Neural crest cell (in vitro differentiated cells): ENCODE measurements around the gene OR2M4. TPM values are rescaled to one million over a fixed set of nuclear protein-coding genes. Genes with fewer than 3 reads are reported as not detected.
"Not testable (repeated sequence)": the region's sequence is repeated elsewhere in the genome, so short reads cannot be mapped to it uniquely, and the experiment has no call there.

Source experiments
- DNase-seq: peaks from one replicate; pipeline ENCODE4 v3.0.0; 2021; ENCODE audit warnings: low read depth, mixed read lengths, low spot score
- H3K27ac Mint-ChIP-seq: one replicate; pipeline ENCODE4 v1.8.0; 2021; ENCODE audit warnings: mild to moderate bottlenecking, mixed read lengths; ENCODE audit not compliant: unreplicated experiment
- H3K27me3 Mint-ChIP-seq: 2 replicates; pipeline ENCODE4 v1.8.0; 2021; ENCODE audit warnings: low read depth, mild to moderate bottlenecking, mixed read lengths
- H3K36me3 Mint-ChIP-seq: 2 replicates; pipeline ENCODE4 v1.8.0; 2021; ENCODE audit warnings: low read depth, mild to moderate bottlenecking, mixed read lengths
- H3K4me1 Mint-ChIP-seq: 2 replicates; pipeline ENCODE4 v1.8.0; 2021; ENCODE audit warnings: mixed read lengths
- H3K4me3 Mint-ChIP-seq: one replicate; pipeline ENCODE4 v1.8.0; 2021; ENCODE audit warnings: mild to moderate bottlenecking, mixed read lengths
- H3K9me3 Mint-ChIP-seq: 2 replicates; pipeline ENCODE4 v1.8.0; 2021; ENCODE audit warnings: mixed read lengths
- CTCF ChIP-seq: fragments of 200-600 bp; sonication (generic); conservative IDR thresholded peaks from 2 replicates; pipeline ENCODE4 v1.5.0; 2021; ENCODE audit warnings: antibody characterized with exemption, mild to moderate bottlenecking
- total RNA-seq: library from RNA; stranded (reverse); gene quantifications from 2 replicates; pipeline ENCODE4 v1.2.1, GENCODE V29; 2021

The OR2M4 gene
- total RNA-seq, 1 donor from 2014 or later = not detected

DNA sequence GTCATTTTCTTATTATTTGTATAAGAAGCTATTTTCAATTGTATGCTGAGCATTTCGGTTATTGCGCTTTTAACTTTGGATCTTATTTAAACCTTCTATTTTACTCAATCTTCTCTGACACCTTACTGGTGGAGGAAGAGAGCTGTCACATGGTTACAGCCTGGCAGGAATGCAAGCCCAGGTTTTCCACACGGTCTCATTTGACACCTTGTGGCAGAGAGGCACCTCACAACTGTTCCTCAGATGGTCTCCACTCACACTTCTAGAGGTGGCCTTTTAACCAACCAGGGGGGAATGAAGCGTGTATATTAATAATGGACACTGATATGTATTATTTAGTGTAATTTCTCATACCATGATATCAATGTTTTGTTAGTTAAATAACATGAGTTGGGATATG, 37.0 kb downstream of the OR2M4 start:
- Mint-ChIP-seq H3K4me3 (no peak overlapping the region), H3K9me3 (peaks cover 11% of the 10 kb centered on the region), H3K27ac (no peak overlapping the region), H3K27me3 (no peaks in the 10 kb centered on the region), H3K36me3 (peaks cover 2% of the 10 kb centered on the region), H3K4me1 (no peaks in the 10 kb centered on the region)
- no peak for DNase-seq
- TF ChIP-seq CTCF = no peak

DNA sequence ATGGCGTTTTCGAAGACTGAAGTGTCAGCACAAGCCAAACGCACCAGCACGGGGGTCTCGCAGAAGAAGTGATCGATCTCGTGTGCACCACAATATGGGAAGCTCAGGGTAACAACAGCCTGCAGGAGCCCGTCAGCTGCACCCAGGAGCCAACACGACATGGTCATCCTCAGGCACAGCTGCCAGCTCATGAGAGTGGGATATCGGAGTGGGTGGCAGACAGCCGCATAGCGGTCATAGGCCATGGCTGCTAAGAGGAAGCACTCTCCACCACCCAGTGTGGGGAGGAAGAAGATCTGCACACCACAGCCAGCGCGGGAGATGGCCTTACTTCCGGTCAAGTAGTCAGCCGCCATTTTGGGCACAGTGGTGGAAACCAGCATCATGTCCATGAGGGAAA, 42.0 kb downstream of the OR2M4 start:
- DNase-seq, H3K9me3 Mint-ChIP-seq, H3K4me3 Mint-ChIP-seq, H3K4me1 Mint-ChIP-seq, H3K36me3 Mint-ChIP-seq, H3K27ac Mint-ChIP-seq, H3K27me3 Mint-ChIP-seq: not testable (repeated sequence)

- peaks cover 7% of the 10 kb centered on the region for H3K9me3 Mint-ChIP-seq
- no peaks in the 10 kb centered on the region for H3K4me1 Mint-ChIP-seq
- H3K4me3 Mint-ChIP-seq = no peak within 1 kb of the TSS
- TF ChIP-seq CTCF = no peak
- H3K27me3 Mint-ChIP-seq = no peaks in the 10 kb centered on the region
- no peak within 1 kb of the TSS for H3K27ac Mint-ChIP-seq
- DNase-seq = no peak
- no peaks in the 10 kb centered on the region for H3K36me3 Mint-ChIP-seq
Observed at GRCh38 chr1:248277876-248278275, 46.7 kb downstream of the OR2M4 start, which contains the start of gene OR2T33. OR2T33 (minus strand) TSS chr1:248277976; CDS start chr1:248273814, 4,162 bp downstream.

- no peaks in the 10 kb centered on the region for H3K4me1 Mint-ChIP-seq
- no peak overlapping the region for H3K4me3 Mint-ChIP-seq
- peaks cover 24% of the 10 kb centered on the region for H3K9me3 Mint-ChIP-seq
- no peak for TF ChIP-seq CTCF
- peaks cover 3% of the 10 kb centered on the region for H3K36me3 Mint-ChIP-seq
- H3K27me3 Mint-ChIP-seq = no peaks in the 10 kb centered on the region
- H3K27ac Mint-ChIP-seq = no peak overlapping the region
- DNase-seq = no peak
Observed at GRCh38 chr1:248288391-248288790, 57.2 kb downstream of the OR2M4 start.

Other genes with a start within 250 kb of the OR2M4 start
- not detected in 2 replicates for gene OR2L5, start 217.8 kb upstream of the OR2M4 start, total RNA-seq
- gene OR2L2, start 201.3 kb upstream of the OR2M4 start, total RNA-seq = 0.09 TPM in 2 replicates
- not detected in 2 replicates for gene OR2L3, start 184.6 kb upstream of the OR2M4 start, total RNA-seq
- not detected in 2 replicates for gene OR2L13, start 136.2 kb upstream of the OR2M4 start, total RNA-seq
- gene OR2M5, start 86.3 kb upstream of the OR2M4 start, total RNA-seq = not detected in 2 replicates
- not detected in 2 replicates for gene OR2M2, start 56.6 kb upstream of the OR2M4 start, total RNA-seq
- not detected in 2 replicates for gene OR2M3, start 34.2 kb upstream of the OR2M4 start, total RNA-seq
- not detected in 2 replicates for gene OR2T33, start 46.6 kb downstream of the OR2M4 start, total RNA-seq
- gene OR2T12, start 72.0 kb downstream of the OR2M4 start, total RNA-seq = not detected in 2 replicates
- not detected in 2 replicates for gene OR2M7, start 93.2 kb downstream of the OR2M4 start, total RNA-seq
- not detected in 2 replicates for gene OR14C36, start 117.4 kb downstream of the OR2M4 start, total RNA-seq
- gene OR2T4, start 130.2 kb downstream of the OR2M4 start, total RNA-seq = not detected in 2 replicates
- not detected in 2 replicates for gene OR2T6, start 144.3 kb downstream of the OR2M4 start, total RNA-seq
- not detected in 2 replicates for gene OR2T1, start 171.6 kb downstream of the OR2M4 start, total RNA-seq
- not detected in 2 replicates for gene OR2T2, start 214.2 kb downstream of the OR2M4 start, total RNA-seq
- gene OR2T3, start 241.9 kb downstream of the OR2M4 start, total RNA-seq = not detected in 2 replicates